HG02981 (cell line): ENCODE measurements around the gene SPDEF.

ENCODE experiments used
- ATAC-seq: cut with Tn5 transposase; IDR thresholded peaks from one replicate; pipeline ENCODE4 v1.9.1; 2021; ENCODE audit warnings: mild to moderate bottlenecking, moderate library complexity; ENCODE audit not compliant: unreplicated experiment

The SPDEF gene

DNA sequence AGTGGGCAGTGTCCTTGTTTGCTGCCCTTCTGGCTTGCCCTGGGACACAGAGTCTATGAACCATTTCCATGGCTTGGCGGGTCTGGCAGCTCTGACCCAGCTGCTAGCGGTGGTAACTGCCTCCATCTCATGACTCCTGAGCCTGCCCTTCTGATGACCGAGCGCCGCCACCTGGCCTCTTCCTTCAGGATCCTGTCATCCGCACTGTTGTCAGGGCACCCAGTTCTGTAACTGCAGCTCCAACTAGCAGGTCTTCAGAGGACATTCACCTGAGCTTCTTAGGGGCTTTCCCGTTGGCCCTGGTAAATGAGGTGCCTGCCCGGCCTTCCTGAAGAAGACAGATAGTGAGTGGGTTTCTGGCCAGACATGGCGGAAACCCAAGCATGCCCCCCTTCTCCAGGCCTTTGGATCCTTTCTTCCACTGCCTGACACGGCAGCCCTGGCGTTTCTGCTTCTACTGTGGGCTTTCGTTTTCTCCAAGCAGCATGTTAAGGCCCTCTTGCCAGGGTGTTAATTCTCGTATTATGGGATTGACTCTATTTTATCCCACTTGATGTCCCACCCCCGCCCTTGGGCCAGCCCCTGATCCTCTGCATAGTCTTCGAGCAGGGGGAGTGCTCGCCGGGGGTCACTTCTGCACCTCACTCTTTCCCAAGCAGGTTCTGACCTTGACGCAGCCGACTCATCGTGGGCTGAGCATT is 65.6 kb downstream of the SPDEF start:
- ATAC-seq, result no peak

DNA sequence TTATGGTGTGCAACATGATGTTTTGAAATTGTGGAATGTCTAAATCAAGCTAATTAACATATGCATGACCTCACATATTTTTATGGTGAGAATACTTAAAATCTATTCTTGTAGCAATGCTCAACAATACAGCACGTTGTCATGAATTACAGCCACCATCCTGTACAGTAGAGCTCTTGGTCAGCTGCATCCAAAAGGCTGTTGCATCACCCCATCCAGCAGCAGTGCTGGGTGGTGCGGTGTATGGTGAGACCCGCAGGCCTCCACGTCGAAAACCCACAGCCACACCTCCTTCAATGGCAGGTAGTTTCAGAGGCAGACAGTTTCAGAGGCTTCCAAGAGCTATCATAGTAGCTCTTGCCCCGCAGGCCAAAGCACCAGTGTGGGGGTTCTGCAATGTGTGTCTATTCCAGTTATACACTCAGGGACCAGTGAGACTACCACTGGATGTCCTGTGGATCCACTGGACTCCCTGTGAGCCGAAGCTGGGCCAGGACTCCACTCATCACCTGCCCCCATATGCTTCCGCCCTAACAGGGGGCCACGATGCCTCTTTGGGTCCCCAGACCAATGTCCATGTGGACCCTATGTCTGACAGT is 66.8 kb downstream of the SPDEF start:
- ATAC-seq, result no peak
